Duodenal mucosa (tissue), 2 donors: ENCODE measurements around the gene HOXD9.

Experiments used
- H3K27ac ChIP-seq: one replicate; pipeline ENCODE4 v1.7.0; 2013; ENCODE audit warnings: low read depth, low read length
- H3K27me3 ChIP-seq, 2 donors: one replicate each; pipeline ENCODE4 v1.7.0; 2013; ENCODE audit warnings: low read length in 2 of 2, control low read depth in 1 of 2; ENCODE audit not compliant: insufficient read depth in 2 of 2, control insufficient read depth in 1 of 2
- H3K36me3 ChIP-seq, 2 donors: one replicate each; pipeline ENCODE4 v1.7.0; 2013; ENCODE audit warnings: low read length in 2 of 2, control low read depth in 1 of 2; ENCODE audit not compliant: insufficient read depth in 2 of 2, control insufficient read depth in 1 of 2
- H3K4me1 ChIP-seq, 2 donors: one replicate each; pipeline ENCODE4 v1.7.0; 2013; ENCODE audit warnings: low read length in 2 of 2, control low read depth in 1 of 2; ENCODE audit not compliant: insufficient read depth in 2 of 2, control insufficient read depth in 1 of 2
- H3K4me3 ChIP-seq, 2 donors: one replicate each; pipeline ENCODE4 v1.7.0; 2013; ENCODE audit warnings: low read length in 2 of 2, low read depth in 1 of 2
- H3K9ac ChIP-seq, 2 donors: one replicate each; pipeline ENCODE4 v1.7.0; 2013; ENCODE audit warnings: low read length in 2 of 2, low read depth in 1 of 2
- H3K9me3 ChIP-seq, 2 donors: one replicate each; pipeline ENCODE4 v1.7.0; 2013; ENCODE audit warnings: low read length in 2 of 2, control low read depth in 1 of 2; ENCODE audit not compliant: control insufficient read depth in 1 of 2

The HOXD9 gene

GRCh38 chr2:176172895-176173566 lies 50.5 kb downstream of the HOXD9 start:
- Histone ChIP-seq H3K36me3 (no peaks in the 10 kb centered on the region), H3K9me3 (no peaks in the 10 kb centered on the region), H3K9ac (no peak overlapping the region), H3K4me1 (no peaks in the 10 kb centered on the region), H3K27me3 (peaks cover 86 to 87% of the 10 kb centered on the region in 2 donors), H3K27ac (no peak overlapping the region), H3K4me3 (no peak overlapping the region)

GRCh38 chr2:176173567-176174381 lies 51.3 kb downstream of the HOXD9 start:
- H3K36me3 ChIP-seq: no peaks in the 10 kb centered on the region
- H3K4me1 ChIP-seq: no peaks in the 10 kb centered on the region
- H3K9ac ChIP-seq: no peak overlapping the region
- no peaks in the 10 kb centered on the region for H3K9me3 ChIP-seq
- peaks cover 93 to 94% of the 10 kb centered on the region in 2 donors for H3K27me3 ChIP-seq
- no peak overlapping the region for H3K27ac ChIP-seq
- no peak overlapping the region for H3K4me3 ChIP-seq

- H3K9ac ChIP-seq: no peak overlapping the region
- no peak overlapping the region for H3K27ac ChIP-seq
- H3K4me3 ChIP-seq: no peak overlapping the region
Measured at GRCh38 chr2:176174382-176174823, 51.9 kb downstream of the HOXD9 start.

More at GRCh38 chr2:176174382-176174823, 51.9 kb downstream of the HOXD9 start:
- Histone ChIP-seq H3K36me3 (no peaks in the 10 kb centered on the region), H3K27me3 (peaks cover 95% of the 10 kb centered on the region in 2 donors), H3K4me1 (no peaks in the 10 kb centered on the region), H3K9me3 (no peaks in the 10 kb centered on the region)
